Esophagus muscularis mucosa (tissue), 3 donors: ENCODE data around the gene GNB5.

Experiments used
- CTCF ChIP-seq, 3 experiments: fragments of 200-600 bp in 2 of 3; fragments of 450-650 bp in 1 of 3; sonication (generic) in 2 of 3; IDR thresholded peaks; one replicate each; pipeline ENCODE4 v1.5.1; 2017 to 2019; ENCODE audit warnings: antibody characterized with exemption in 3 of 3, mild to moderate bottlenecking in 2 of 3, moderate library complexity in 1 of 3
- POLR2A ChIP-seq: fragments of 450-650 bp; IDR thresholded peaks from one replicate; pipeline ENCODE4 v1.6.1; 2017; ENCODE audit warnings: antibody characterized with exemption, moderate library complexity, mild to moderate bottlenecking, low read depth
- POLR2AphosphoS5 ChIP-seq, 2 donors: sonication (generic); formaldehyde crosslinking; IDR thresholded peaks; one replicate each; pipeline ENCODE4 v1.6.1; 2017; ENCODE audit warnings: antibody characterized with exemption in 2 of 2

GRCh38 chr15:52107238-52107637 is 84.0 kb downstream of the GNB5 start:
- TF ChIP-seq CTCF (IDR thresholded peaks at IDR 0.05) (no peak), POLR2AphosphoS5 (IDR thresholded peaks at IDR 0.05) (no peak), POLR2A (no peak)
